Left ventricle myocardium superior (tissue), 1 donor: ENCODE data around the gene GRK5. TPM values are rescaled to one million over a fixed set of nuclear protein-coding genes. Genes with fewer than 3 reads are reported as not detected.

Experiments
- ATAC-seq: fragments of 200-7000 bp; cut with Tn5 transposase; one replicate; pipeline ENCODE4 v1.9.1; 2020; ENCODE audit warnings: mild to moderate bottlenecking, moderate library complexity
- DNase-seq: peaks from one replicate; pipeline ENCODE4 v3.0.0-alpha.2; 2020
- intact Hi-C: fragments of 100-400 bp; cut with micrococcal nuclease; formaldehyde crosslinking; loops from one replicate; pipeline ENCODE4 v1.11.0; 2022
- total RNA-seq: library from RNA; stranded (reverse); fragmentation: NEBNext Ultra II Directional; extraction: Animal tissue kit (Norgen Biotek cat#: 25700); gene quantifications from one replicate; pipeline ENCODE4 v1.2.1, GENCODE V29; 2021
- donor health status: DM: no; HTN: yes; CAD: no; lungs with severe emphysema.

Gene GRK5
- total RNA-seq, 1 donor from 2014 or later = 43.4 TPM

DNA sequence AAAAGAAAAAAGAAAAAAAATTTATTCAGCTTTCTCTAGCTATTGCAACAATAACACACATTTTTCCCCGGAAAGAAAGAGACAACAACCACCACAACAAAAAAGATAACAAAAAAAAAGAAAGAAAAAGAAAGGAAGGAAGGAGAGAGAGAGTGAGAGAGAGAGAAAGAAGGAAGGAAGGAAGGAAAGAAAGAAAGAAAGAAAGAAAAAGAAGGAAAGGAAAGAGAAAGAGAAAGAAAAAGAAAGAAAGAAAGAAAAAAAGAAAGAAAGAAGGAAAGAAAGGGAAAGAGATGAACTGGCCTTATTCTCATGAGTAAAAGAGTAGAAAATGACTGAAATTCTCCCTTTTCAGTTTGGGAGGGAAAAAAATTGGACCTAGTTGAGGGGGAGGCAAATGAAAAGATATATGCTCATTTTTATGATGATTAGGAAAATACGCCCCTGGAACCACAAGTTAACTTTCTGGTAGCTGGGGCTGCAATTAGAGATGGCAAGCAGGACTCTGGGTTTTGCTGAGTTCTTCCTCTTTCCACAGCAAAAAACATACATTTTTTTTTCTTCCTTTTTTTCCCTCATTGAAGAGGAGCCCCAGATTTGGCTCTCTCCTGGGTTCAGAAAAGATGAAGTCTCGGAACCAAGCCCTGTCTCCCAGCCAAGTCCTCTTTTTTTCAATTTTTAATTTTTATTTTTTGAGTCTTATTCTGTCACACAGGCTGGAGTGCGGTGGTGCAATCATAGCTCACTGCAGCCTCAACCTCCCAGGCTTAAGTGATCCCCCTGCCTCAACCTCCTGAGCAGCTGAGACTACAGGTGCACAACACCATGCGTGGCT lies 16.2 kb upstream of the GRK5 start:
- ATAC-seq (no peak), DNase-seq (no peak)
- intact Hi-C loops = no loop called here

DNA sequence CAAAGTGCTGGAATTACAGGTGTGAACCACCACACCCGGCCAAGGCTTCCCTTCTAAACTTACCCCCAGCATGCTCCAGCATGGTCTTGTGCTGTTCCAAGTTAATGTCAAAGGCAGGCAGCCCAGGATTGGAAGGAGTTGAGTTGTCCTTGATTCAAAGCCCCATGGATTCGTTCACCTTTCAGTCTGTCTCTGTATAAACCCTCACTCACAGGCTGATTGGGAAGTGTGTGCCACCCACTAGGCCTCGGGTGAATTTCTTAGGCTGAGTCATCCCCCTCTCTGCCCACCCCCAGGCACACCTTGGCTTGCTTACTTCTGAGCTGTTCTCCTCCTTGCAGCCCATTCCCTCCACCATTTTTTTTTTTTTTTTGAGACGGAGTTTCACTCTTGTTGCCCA lies 15.5 kb upstream of the GRK5 start:
- no peak for DNase-seq
- ATAC-seq = no peak
- intact Hi-C loops = no loop called here

DNA sequence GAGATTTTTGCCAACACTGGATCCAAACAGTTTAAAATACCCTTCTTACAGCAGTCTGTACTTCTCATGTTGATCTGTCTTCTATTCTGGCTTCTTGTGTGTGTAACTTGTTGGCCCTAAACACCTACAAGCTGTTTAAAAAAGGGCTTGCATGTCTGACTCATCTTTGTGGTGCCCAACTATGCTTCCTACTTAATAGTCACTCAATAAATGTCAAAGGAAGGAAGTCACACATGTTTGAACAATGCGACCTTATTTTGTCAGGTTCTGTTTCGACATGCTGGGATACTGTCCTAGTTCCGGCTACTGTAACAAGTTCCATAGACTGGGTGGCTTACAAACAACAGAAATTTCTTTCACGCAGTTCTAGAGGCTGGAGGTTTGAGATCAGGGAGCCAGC lies 9.4 kb upstream of the GRK5 start:
- intact Hi-C loops = no loop called here
- ATAC-seq (no peak), DNase-seq (no peak)

DNA sequence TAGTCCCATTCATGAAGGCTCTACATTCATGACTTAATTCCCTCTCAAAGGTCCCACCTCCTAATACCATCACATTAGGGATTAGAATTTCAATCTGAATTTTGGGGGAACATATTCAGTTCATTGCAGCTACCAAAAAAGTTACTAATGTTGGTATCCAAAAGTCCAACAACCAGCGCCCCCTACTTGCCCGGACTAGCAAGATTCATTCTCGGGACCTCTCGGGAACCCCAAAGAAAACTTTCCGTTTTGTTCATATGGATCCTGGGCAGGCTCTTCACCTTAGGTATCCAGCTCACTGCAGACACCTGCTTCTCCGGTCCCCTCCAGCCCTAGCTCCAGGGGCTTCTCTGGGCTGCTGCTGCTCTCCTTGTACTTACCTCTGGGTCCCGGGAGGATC lies 8.9 kb upstream of the GRK5 start:
- intact Hi-C loops = no loop called here
- DNase-seq = no peak
- peak; percentile 25 for ATAC-seq

DNA sequence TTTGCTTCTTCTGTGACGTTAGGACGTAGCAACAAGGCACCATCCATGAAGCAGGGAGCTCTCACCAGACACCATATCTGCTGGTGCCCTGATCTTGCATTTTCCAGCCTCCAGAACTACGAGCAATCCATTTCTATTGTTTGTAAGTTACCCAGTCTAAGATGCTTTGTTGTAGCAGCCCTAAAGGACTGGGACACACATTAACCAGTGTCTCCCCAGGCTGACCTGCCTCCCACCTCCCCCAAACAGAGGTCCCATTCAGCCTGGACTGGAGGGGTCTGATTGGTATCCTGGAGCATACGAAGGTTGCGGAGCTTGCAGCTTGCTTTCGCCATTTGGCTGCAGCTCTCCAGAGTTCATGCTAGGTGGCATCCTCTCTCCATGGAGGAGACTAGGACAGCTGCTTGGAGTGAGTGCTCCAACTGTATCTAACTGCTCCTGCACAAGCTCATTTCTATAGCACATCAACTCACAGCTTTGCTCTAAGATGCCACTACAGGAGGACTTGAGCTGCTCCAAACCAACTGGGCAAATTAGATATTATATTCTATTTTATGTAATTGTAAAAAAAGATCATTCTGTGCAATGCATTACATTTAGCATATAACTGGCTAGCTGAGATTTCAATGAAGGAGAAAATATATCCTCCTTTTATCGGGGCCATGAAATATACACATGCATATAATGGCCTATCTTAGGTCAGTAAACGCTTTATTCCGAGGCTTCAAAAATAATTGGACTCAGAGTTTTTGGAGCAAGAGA lies 8.0 kb upstream of the GRK5 start:
- DNase-seq = peak; percentile 57
- ATAC-seq = peak; percentile 97
- intact Hi-C loops = no loop called here

DNA sequence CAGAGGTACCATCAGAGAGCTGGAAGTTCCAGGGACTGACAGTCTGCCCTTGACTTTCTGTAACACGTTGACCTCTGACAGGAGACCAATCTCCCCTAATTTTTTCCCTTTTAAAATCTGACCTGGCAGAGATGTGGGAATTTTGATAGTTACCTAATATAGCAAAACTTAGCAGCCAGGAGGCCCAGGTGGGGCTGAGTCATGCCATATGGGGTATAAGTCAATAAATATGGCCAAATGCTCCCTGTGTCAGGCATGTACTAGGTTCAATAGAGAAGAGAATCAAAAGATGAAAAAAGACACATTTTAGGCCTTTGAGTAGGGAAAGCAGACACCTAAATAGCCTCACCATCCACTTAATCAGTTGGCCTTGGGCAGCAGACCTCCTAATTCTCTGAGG lies 6.1 kb upstream of the GRK5 start:
- DNase-seq (no peak), ATAC-seq (no peak)
- intact Hi-C loops = loop anchor here (2.0 to 10.0 kb wide), 3 partner anchors 214 to 291 kb away; no protein-coding TSS in a partner anchor

DNA sequence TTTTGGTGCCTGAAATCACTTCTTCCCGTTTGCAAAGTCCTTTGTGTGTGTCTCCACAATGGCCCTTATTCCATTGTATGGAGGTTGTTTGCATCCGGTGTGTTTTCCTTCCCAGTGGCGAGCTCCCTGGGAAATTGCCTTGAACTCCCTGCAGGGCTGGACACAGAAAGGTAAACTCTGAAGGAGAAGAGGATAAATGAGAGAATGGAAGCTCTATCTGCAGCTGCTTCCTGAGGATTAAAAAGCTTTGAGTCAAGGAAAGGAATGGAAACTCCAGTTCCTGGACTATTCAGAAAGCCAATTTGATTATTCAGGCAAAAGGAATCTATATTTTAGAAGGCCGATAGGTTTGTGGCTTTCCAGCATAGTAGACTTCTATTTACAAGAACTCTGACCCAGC lies 4.4 kb upstream of the GRK5 start:
- DNase-seq = no peak
- intact Hi-C loops = loop anchor here (5.0 to 10.0 kb wide), 2 partner anchors 212 to 289 kb away; no protein-coding TSS in a partner anchor
- no peak for ATAC-seq

DNA sequence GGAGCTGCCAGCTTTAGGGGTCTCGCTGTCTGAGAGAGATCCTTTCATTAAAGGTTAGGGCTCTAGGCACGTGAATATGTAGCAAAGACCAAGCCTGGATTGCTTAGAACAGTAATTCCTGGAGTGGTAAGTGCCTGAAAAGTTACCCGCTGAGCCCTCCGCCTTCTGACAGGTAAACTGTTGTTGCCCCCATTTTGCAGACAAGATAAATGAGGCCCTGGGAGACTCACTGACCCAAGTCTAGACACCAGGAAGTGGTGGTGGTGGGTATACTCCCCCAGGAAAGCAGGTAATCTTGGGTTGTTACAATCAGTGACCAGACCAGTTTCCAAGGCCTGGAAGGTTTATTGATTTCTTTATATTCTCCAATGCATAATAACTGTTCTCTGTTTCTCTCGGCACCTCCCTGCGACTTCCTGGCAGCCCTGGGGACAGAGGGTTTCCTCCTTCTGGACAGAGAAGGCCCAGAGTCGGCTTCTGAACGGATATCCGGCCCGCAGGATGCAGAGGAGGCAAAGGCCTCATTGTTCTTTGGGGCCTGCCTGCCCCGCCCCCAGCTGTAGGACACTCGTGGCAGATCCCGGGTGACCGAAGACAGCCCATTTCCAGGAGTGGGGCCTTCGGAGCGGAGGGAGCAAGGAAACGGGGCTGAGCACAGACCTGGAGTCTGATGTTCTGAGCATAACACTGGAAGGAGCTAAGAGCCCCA lies 1.3 kb upstream of the GRK5 start:
- intact Hi-C loops = loop anchor here (10.0 kb wide), 1 partner anchor 209 kb away; no protein-coding TSS in a partner anchor
- ATAC-seq = peak; percentile 26
- peak; percentile 86 for DNase-seq

DNA sequence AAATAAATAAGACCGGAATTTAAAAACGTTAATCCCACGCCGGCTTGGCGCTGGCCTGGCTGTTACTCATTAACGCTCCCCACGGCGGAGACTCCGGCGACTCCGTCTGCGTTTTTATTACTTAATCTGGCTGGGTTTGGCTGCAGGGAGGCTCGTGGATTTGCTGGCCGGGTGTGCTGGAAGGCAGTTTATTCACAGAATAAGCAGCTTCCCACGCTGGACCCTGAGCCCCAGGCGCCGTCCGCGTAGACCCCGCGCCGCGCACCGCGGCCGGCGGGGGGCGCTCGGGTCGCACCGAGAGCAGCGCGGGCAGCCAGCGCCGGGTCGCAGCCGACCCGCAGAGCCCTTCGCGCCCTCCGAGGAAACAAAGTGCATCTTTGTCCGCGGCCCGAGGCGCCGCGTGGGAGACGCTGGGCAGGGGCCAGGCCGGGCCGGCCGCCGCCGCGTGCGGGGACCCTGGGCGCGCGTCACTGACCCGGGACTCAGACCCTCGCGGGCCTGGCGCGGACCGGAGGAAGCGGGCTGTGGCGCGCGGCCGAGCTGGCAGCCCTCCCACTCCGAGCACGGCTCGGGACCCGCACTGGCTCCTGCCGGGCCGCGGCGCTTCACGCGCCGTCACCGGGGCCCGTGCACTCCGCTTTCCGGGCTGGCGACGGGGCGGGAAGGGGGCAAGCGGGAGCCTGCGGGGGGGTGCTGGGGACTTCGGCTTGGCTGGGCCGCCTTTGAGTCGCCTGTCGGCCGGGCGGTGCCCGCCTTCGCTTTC lies 587 bp upstream of the GRK5 start:
- intact Hi-C loops = loop anchor here (10.0 kb wide), 1 partner anchor 208 kb away; no protein-coding TSS in a partner anchor
- DNase-seq = peak; percentile 90
- peak; percentile 67 for ATAC-seq

DNA sequence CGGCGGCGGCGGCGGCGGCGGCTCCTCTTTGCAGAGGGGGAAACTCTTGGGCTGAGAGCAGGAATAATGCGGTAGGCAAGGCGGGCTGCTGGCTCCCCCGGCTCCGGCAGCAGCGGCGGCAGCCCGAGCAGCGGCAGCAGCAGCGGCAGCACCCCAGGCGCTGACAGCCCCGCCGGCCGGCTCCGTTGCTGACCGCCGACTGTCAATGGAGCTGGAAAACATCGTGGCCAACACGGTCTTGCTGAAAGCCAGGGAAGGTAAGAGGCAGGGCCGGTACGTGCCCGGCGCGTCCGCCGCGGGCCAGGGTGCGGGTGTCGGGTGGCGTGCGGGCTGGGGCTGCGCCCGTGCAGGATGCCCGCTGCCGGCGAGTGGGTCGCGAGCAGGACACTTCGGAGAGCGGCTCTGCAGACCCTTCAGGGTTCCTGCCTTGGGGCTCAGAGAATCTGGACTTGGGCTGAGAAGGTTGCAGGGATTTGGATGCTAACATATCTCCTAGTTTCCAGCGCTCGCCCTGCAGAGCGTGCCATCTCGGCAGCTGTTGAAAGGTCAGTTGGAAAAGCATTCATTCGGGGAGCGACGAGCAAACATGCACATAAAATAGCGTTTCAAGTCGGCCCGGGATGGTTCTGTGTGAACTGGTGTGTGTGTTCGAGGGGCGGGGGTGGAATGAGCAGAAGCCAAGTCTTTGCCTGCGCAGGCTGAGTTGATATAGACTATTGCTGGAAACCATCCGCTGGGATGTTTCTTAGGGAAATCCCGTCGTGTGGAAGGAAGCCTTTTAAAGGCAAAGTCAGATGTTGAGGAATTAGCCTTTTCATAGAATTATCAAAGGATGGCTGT lies 562 bp downstream of the GRK5 start:
- DNase-seq (peak; percentile 60), ATAC-seq (peak; percentile 24)
- intact Hi-C loops = loop anchor here (10.0 kb wide), 1 partner anchor 207 kb away; no protein-coding TSS in a partner anchor

DNA sequence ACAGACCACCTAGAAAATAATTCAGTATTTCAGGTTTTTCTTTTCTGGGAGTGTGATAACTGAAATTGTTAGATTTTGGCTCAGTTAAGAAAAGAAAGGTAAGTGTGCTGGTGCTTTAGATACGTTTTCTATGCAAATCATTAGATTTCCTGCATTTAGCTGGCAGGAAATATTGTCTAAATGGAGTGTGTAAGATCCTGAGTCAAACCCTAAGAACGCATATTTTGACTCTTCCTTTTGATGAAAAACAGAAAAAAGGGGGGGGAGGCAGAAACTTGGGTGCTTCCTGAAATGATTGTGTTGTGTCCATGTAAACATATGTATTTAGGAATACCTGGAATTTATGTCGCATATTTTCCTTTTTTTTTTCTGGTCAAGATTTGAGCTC lies 1.2 kb downstream of the GRK5 start:
- intact Hi-C loops = loop anchor here (10.0 kb wide), 1 partner anchor 206 kb away; no protein-coding TSS in a partner anchor
- ATAC-seq (no peak), DNase-seq (no peak)

DNA sequence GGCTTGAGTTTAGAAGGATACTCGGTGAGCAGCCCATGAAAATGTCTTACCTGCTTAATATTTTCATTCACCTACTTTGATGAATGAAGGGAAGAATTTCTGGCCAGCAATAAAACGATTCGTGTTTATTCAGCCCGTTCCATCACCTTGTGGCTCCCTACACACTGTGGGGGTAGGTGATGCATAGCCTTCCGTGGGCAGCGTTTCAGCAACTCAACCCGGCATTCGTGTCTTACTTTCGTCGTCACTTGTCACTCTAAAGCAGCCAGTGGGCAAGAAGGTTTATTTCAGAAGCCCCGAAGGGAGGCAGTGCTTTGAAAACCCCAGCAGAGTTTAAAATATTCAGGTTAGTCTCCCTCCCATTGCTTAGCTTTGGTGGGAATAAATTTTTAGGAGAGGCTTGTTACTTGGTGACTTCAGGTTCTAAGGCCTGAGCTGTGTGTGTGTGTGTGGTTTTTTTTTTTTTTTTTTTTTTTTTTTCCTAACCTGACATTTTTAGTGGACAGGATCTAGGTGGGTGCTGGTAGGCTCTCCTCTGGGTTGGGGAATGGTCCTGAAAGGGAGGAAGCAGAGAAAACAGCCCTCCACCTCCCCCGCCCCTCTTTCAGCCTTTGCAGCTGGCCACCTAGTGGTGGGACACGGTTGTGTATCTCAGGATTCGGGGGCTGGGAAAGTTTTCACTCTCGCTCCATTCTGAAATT lies 1.8 kb downstream of the GRK5 start:
- DNase-seq (peak; percentile 71), ATAC-seq (peak; percentile 8)
- intact Hi-C loops = loop anchor here (10.0 kb wide), 1 partner anchor 206 kb away; no protein-coding TSS in a partner anchor

DNA sequence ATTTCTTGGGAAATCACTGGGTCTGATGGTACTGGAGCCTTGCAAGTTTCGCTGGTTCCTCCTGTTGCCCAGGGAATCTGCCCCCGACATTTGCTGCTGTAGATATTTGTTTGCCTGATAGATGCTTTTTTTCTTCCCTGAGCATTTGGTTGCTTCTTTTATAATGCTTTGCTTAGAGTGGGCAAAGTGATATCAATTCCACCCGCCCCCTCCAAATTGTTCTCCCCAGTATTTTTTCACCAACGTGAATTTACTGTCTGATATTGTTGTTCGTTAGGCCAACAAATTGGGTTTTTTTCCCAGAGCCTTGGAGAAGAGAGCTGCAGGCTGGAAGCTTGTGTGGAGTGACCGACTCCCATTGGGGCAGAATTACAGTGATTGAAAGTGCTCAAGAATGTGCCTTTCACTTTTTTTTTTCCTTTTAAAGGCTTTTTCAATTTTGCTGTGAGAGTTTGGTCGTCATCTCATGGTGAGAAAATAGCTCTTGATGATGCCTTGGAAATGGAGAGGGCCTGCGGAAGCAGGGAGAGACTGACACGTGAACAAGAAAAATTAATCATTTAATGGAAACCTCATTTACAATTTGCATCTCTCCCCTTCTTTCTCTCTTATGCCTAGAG lies 2.5 kb downstream of the GRK5 start:
- DNase-seq (no peak), ATAC-seq (no peak)
- intact Hi-C loops = loop anchor here (10.0 kb wide), 1 partner anchor 205 kb away; no protein-coding TSS in a partner anchor

DNA sequence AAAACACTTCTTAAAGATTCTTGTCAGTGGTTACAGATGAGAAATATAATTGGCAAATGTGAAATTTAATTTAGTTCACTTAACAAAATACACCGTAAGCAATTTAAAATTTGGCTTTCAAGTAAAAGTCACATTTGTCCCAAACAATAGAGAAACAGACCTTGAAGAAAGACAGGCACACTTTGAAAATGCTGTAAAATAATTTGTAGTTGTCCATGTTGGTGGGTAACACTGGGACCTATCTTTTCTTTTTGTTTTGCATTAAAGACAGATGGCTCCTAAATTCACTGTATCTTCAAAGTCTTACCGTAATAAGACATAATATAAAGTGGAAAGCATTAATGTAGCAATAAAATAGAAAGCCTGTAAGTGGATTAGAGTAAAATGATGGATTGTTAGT lies 3.3 kb downstream of the GRK5 start:
- DNase-seq (no peak), ATAC-seq (no peak)
- intact Hi-C loops = no loop called here

DNA sequence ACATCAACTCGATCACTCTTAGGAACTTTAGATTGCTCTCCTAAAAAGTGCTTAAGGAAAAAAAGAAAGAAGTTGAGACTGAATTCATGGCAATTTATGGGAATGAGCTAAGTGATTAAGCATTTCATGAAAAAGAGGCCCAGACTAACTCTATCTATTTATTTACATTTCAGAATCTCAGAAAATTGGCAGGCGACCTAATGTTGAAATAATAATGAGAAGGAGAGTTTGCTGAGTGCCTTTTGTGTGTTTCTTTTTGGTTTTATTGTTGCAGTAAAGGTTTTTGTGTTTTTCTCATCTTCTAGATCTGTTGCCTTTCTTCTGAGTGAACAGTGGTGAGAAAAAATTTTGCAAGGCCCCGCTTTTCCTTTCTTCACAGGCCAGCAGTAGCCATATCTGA lies 3.8 kb downstream of the GRK5 start:
- ATAC-seq (no peak), DNase-seq (no peak)
- intact Hi-C loops = no loop called here

DNA sequence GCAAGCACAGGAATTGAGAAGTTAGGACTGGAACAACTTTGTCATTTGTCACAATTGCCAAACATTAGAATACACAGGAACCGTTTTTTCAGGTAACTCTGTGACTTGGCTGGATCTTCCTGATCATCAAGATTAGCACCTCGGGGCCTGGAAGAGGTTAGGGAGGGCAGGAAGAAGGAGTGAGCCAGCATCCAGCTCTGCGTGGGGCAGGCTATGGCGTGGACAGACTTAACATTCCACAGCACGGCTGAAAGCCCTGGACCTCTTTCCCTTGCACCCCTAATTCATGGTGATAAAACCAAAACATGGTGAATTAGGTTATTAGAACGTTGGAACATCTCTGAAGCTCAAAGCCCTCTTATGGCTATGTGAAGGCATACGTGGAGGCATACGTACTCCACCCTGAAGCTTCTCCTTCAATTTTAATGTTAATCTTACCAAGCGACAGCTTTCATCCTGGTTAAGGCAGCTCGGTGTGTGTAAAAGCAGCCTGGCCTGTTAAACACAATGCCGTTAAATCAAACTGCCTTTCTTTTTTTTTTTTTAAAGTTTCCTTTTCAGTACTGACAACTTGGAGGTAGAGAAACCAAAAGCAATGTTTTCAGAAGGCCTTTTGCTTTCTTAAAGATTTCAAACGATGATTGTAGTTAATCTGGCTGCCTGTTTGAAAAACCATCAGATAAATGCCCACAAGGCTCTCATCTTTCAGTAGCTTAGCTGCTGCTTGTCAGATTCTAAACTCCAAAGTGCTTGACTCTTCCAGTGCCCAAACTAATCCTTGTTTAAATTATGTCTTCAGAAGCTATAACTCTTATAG lies 4.5 kb downstream of the GRK5 start:
- intact Hi-C loops = no loop called here
- DNase-seq = no peak
- no peak for ATAC-seq
